Right lung (tissue), 5 donors: ENCODE measurements around the gene TJP3. TPM values are rescaled to one million over a fixed set of nuclear protein-coding genes. Genes with fewer than 3 reads are reported as not detected.

Source experiments
- DNase-seq, 2 donors: peaks; one replicate each; pipeline ENCODE4 v3.0.0-alpha.2; 2013
- polyA plus RNA-seq, 5 donors: library from polyadenylated mRNA; unstranded; fragments of 120-200 nt; gene quantifications; one replicate each; pipeline versions ENCODE4 v1.2.1 to v1.2.3, GENCODE V29; 2013; ENCODE audit warnings: inconsistent platforms in 1 of 5, low replicate concordance in 1 of 5; ENCODE audit not compliant: insufficient read length in 5 of 5, insufficient read depth in 1 of 5

TJP3 gene
- polyA plus RNA-seq, 5 donors, result 9.4 to 20.0 (median 16.0) TPM

- no peak for DNase-seq
Measured at GRCh38 chr19:3690551-3691371, 17.4 kb upstream of the TJP3 start.

DNA sequence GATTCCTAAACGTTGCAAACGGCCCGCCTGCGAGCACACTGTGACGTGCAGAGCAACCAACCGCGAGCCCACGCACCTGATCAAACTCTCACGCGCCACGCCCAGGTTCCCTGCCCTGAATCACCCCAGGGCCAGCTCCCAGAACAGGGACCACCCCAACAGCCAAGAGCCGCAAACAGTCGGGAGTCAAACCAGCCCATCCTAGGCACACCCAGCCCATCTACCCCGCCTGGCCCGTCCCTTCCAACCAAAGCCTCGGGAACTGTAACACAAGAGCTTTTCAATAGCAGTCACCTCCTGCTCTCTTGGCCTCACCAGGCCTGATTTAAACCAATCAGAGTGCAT lies 16.8 kb upstream of the TJP3 start:
- DNase-seq, result no peak

DNA sequence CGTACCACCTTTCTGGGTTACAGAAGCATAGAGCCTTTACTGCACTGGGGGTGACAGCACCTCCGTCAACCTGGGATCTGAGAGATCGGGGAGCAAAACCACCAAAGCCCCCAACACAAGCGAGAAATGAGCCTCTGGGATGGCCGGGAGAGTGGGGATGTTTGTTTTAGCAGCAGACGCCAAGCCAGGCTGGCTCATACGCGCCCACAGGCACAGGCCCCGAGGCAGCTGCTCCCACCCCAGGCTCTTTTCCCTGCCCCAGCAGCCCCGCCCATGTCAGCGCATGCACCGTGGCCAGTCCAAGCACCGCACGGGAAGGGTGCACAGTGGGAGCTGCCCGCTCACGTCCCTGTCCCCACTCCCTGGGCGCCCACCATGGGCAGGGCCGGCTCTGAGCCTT lies 16.5 kb upstream of the TJP3 start:
- no peak for DNase-seq

GRCh38 chr19:3692141-3693024 lies 15.8 kb upstream of the TJP3 start:
- DNase-seq, result no peak

GRCh38 chr19:3693025-3693925 lies 14.9 kb upstream of the TJP3 start:
- DNase-seq, result no peak

DNA sequence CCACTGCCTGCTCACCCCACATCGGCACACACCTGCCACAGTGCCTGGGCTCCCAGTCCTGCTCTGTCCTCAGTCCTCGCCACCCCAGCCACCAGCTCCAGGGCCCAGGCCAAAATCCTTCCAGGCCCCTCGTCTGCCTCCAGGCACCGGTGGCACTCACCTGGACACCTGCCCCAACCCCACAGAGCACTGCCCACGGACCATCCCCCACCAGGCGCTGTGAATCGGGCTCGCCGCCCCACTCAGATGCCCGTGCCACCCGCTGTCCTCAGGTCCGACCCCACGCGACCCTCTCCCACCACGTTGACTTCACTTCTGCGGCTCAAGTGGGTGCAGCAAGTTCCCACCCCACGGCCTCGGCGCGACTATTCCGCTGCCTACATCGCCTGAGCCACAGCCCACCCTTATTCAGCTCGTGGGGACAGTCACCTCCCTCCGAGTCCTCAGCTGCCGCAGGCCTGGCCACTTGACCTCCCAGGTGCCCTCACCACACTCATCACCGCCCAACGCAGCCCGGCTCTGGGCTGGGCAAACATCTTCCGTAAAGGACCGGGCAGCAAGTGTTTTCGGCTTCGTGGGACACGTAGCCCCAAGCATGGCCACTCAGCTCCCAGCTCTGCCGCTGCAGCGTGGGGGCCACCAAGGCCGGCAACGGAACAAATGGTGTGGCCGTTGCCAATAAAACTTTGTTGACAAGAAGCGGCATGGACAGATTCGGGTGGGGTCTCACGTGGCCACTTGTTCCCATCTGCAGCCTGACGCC lies 13.6 kb upstream of the TJP3 start:
- no peak for DNase-seq

DNA sequence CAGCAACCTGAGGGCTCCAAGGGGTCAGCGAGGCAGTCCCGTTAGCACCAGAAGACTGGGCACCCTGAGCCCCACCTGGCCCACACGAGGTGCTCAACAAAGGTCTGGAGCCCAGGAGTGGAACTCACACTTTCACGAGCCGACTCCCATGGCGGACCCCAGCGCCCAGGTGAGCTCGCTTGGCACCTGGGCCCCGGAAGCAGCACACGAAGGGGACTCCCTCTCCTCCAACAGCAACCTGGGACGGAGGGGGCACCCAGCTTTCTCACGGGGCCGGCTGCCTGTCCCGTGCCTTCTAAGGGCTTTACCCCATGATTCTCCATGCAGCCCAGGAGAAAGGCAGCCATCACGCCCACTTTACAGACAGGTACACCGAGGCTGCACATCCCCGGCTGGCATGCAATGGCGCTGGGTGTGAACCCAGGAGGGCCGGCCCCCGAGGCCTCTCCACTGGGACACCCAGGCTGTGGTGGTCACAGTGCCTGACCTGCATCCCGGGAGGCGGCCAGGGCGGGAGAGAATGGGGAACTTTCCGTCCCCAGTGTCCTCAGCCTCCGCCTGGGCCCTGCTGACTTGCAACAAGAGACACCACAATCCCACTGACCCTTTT lies 13.0 kb upstream of the TJP3 start:
- no peak for DNase-seq

GRCh38 chr19:3695986-3696659 lies 12.1 kb upstream of the TJP3 start:
- DNase-seq, result no peak

DNA sequence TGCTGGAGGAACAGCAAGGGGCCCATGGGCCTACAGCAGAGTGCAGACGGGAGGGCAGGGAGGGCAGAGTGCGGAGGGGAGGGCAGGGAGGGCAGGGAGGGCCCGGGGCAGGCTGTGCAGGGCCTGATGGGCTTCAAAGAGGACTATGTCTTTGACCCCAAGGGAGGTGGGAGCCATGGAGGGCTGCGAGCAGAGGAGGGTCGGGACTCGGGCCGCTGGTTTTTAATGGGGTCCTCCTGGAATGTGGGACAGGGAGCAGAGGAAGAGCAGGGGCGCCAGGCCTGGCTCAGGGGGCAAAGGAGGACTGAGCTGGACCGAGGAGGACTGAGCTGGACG lies 11.6 kb upstream of the TJP3 start:
- DNase-seq, result no peak

DNA sequence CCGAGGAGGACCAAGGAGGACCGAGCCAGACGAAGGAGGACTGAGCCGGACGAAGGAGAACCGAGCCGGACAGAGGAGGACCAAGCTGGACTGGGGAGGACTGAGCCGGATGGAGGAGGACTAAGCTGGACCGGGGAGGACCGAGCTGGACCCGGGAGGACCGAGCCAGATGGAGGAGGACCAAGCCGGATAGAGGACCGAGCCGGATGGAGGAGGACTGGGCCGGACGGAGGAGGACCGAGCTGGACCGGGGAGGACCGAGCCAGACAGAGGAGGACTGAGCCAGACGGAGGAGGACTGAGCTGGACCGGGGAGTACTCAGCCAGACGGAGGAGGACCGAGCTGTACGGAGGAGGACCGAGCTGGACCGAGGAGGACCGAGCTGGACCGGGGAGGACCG lies 11.1 kb upstream of the TJP3 start:
- no peak for DNase-seq

DNA sequence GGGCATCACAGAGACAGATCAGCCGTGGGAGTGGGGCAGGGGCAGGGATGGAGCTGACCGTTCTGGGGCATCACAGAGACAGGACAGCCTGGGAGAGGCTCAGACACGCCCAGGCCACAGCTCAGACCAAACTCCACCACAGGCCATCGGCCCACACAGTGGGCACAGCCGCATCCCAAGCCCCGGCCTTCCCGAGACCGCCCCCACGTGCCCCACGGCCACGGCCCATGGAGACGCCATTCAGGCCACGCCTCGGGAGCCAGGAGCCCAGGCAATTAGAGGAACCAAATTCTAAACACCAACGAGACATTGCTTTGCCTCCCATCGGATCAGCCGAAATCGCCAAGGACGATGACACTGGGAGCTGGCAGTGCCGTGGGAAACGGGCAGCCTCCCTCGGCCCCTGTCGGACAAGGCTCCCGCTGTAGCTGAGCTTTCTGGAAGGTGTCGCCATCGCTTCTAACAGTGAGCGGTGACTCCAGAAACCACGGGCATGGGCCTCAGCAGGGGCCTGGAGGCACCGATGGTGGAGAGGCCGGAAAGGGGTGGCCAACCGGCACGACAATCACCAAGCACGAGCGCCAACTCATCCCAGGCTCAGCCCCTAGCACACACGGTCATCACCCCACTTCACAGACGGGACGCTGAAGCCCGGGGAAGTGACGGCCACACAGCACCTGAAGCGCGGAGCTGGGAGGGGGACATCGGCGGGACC lies 10.4 kb upstream of the TJP3 start:
- DNase-seq, result no peak

DNA sequence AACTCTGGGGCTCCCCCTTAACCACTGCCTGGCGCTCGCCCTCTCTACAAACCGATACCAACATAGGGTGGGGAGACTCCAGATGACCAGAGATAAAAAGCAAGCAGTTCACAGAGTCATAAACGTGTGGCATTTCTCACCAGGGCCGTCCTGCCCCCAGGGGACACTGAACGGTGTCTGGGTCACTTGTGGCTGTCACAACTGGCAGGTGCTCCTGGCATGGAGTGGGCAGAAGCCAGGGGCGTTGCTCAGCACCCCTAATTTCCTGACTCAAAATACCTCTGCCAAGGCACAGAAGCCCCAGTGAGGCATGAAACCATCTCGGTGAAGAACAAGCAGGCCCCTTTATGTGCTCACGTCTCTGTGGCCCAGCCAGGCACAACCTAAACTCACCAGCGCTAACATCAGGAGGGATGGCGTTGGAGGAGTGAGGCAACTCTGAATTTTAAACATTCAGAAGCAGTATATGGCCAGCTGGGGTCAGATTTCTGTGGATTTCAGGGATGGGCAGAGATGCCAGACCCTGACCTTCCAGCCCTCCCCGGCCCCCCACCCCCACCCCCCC lies 9.7 kb upstream of the TJP3 start:
- DNase-seq, result no peak

DNA sequence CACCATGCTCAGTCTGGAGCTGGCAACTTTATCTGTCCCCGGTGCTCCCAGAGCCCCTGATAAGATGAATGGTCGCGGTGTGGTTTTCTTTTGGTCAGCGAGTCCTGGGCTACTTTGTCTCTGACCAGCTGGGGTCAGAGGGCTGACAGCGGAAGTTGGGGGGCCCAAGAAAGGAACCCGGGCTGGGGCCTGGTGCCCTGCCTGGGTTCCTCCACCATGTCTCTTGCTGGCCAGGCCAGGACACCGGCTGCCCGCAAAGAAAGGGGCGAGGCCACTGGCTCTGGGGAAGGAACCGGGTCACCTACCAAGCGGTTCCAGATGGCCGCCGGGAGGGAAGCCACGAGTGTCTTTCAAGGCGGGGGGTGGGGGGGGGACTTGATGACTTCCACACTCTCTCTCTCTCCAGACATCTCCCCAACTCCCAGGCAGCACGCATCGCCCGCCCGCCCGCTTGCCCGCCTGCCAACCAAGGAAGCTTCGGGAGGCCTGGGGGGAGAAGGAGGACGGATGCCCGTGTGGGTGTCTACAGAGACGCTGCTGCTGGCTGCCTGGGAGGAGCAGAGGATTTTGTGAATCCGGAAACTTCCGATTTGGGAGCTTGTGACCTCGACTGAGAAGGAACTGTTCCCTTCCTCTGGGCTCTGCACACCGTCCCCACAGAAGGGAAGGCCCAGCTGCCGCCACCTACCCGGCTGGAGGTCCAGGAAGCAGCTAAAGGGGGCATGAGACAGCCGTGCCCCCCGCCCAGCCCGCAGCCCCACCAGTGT lies 9.0 kb upstream of the TJP3 start:
- DNase-seq, result no peak

DNA sequence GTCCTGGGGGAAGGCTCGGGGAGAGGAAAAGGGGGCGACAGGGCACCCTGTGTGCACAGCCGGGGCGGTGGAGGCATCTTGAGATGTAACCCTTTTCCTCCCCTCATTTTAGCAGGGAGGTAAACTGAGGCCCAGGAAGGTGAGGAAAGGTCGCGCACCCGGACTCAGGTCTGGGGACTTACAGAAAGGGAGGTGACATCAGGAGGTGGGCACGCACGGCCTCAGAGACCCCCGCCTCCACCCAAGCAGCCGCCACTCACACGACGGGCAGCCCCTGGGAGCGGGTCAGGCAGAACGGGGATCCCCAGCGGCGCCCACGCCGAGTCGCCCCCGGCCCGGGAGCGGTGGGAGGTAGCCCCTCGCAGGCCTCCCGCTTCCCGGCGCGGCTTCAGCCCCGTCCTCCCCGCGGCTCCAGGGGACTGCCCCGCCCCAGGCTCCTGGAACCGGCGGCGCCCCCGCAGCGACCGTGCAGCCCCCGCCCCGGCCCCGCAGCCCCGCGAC lies 8.4 kb upstream of the TJP3 start:
- DNase-seq, result no peak

DNA sequence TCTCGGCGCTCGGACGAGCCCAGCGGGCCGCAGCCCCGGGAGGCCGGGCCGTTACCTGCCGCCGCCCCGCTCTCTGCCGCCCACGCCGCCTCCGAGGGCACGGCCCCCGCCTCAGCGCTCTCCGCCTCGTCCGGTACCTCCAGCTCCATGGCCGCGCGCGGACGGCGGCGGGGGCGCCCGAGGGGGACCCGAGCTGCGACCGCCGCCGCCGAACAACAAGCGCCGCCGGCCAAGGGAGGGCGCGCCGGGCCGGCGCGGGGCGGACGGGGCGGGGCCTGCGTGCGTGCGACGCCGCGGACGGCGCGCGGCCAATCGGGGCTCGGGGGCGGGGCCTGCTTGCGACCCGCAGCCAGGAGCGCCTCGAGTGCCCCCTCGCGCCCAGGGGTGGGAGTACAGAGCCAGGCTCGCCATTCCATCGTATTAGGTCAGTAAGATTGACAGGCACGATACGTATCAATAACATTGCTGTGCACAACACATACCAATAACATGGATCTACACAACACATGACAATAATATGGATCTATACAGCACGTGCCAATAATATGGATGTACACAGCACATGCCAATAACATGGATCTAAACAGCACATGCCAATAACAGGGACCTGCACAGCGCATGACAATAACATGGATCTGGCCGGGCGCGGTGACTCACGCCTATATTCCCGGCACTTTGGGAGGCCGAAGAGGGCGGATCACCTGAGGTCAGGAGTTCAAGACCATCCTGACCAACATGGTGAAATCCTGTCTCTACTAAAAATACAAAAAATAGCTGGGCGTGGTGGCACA lies 7.7 kb upstream of the TJP3 start, which contains the start of gene PIP5K1C:
Gene PIP5K1C, minus strand, starts transcription at position 227 of the 791 bp plus-strand sequence. Its CDS starts 78 bp downstream, at position 149.
- DNase-seq, result peak; percentile 83 to 86

DNA sequence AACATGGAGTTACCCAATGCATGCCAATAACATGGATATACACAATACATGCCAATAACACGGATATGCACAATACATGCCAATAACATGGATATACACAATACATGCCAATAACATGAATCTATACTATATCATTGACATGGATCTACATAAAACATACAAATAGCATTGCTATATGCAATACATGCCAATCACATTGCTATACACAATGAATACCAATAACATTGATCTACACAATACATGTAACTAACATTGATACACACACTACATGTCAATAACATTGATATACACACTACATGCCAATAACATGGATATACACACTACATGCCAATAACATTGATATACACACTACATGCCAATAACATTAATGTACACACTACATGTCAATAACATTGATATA lies 7.0 kb upstream of the TJP3 start:
- no peak for DNase-seq

- DNase-seq, result no peak
Measured at GRCh38 chr19:3707868-3708206, 347 bp upstream of the TJP3 start.
